ENCODE measurements around the gene ANKS1B.

Gene ANKS1B

GRCh38 chr12:99390707-99391106 lies 594.0 kb downstream of the ANKS1B start:
- CTCF ChIA-PET: interaction anchor here (0.6 to 3.3 kb wide), 15 partner anchors 8 to 443 kb away, joined by 3 to 16 read pairs (median 3); no protein-coding TSS in a partner anchor
- Histone ChIP-seq H3K9me3 (ENCODE audit: control insufficient read depth, insufficient read depth, low read depth, low read length) (no peaks in the 10 kb centered on the region), H3K27ac (ENCODE audit: extremely low read depth, low read depth, low read length) (no peak overlapping the region), H3K4me1 (ENCODE audit: control insufficient read depth, insufficient read depth, low read length) (no peaks in the 10 kb centered on the region), H3K4me3 (ENCODE audit: low read depth, low read length) (no peak overlapping the region), H3K36me3 (ENCODE audit: control insufficient read depth in 2 of 2, insufficient read depth in 1 of 2, low read length in 2 of 2) (no peaks in the 10 kb centered on the region)
- TF ChIP-seq ZNF654 (tag by site-specific recombination; IDR thresholded peaks at IDR 0.05; ENCODE audit: low read depth) (peak; percentile 9; the same call in 1 of the 2 replicates), GLIS1 (tag by site-specific recombination; IDR thresholded peaks at IDR 0.05) (no peak)
- POLR2A ChIA-PET: no interaction called here

GRCh38 chr12:99389751-99390150 lies 595.0 kb downstream of the ANKS1B start:
- TF ChIP-seq IKZF3 (tag by site-specific recombination; IDR thresholded peaks at IDR 0.05) (no peak), PRDM2 (tag by site-specific recombination; IDR thresholded peaks at IDR 0.05; ENCODE audit: borderline replicate concordance) (no peak)
- no peaks in the 10 kb centered on the region for H3K36me3 ChIP-seq (ENCODE audit: control insufficient read depth in 2 of 2, insufficient read depth in 1 of 2, low read length in 2 of 2)
- H3K27ac ChIP-seq (ENCODE audit: extremely low read depth, low read depth, low read length): no peak overlapping the region
- CTCF ChIA-PET: interaction anchor here (0.8 to 3.3 kb wide), 10 partner anchors 9 to 378 kb away, joined by 3 to 16 read pairs (median 3); no protein-coding TSS in a partner anchor
- POLR2A ChIA-PET: no interaction called here
- H3K9me3 ChIP-seq (ENCODE audit: control insufficient read depth, insufficient read depth, low read depth, low read length): no peaks in the 10 kb centered on the region
- no peaks in the 10 kb centered on the region for H3K4me1 ChIP-seq (ENCODE audit: control insufficient read depth, insufficient read depth, low read length)
- no peak overlapping the region for H3K4me3 ChIP-seq (ENCODE audit: low read depth, low read length)

GRCh38 chr12:99388671-99389195 lies 596.0 kb downstream of the ANKS1B start:
- Histone ChIP-seq H3K9me3 (ENCODE audit: control insufficient read depth, insufficient read depth, low read depth, low read length) (no peaks in the 10 kb centered on the region), H3K4me3 (ENCODE audit: low read depth, low read length) (no peak overlapping the region), H3K36me3 (ENCODE audit: control insufficient read depth in 2 of 2, insufficient read depth in 1 of 2, low read length in 2 of 2) (no peaks in the 10 kb centered on the region), H3K4me1 (ENCODE audit: control insufficient read depth, insufficient read depth, low read length) (no peaks in the 10 kb centered on the region), H3K27ac (ENCODE audit: extremely low read depth, low read depth, low read length) (no peak overlapping the region)
- POLR2A ChIA-PET: no interaction called here
- TF ChIP-seq ZNF140 (tag by site-specific recombination; IDR thresholded peaks at IDR 0.05): no peak
- no peak for TF ChIP-seq ZNF280D (tag by site-specific recombination; IDR thresholded peaks at IDR 0.05)
- no peak for TF ChIP-seq RBAK (tag by site-specific recombination; IDR thresholded peaks at IDR 0.05)
- no peak for TF ChIP-seq ZNF391 (tag by site-specific recombination; IDR thresholded peaks at IDR 0.05; ENCODE audit: borderline replicate concordance, low read depth)
- TF ChIP-seq ZBTB17 (tag by site-specific recombination; IDR thresholded peaks at IDR 0.05): no peak
- TF ChIP-seq FEZF1 (tag by site-specific recombination; IDR thresholded peaks at IDR 0.05): no peak
- TF ChIP-seq ZNF626 (tag by site-specific recombination; IDR thresholded peaks at IDR 0.05): no peak
- no peak for TF ChIP-seq ZNF169 (tag by site-specific recombination; IDR thresholded peaks at IDR 0.05)
- TF ChIP-seq ZSCAN16 (tag by site-specific recombination; IDR thresholded peaks at IDR 0.05): no peak
- TF ChIP-seq TCF7L2 (IDR thresholded peaks at IDR 0.05; ENCODE audit: borderline replicate concordance, low read depth, low read length): no peak
- no peak for TF ChIP-seq ZEB2 (tag by site-specific recombination; IDR thresholded peaks at IDR 0.05)
- CTCF ChIA-PET: interaction anchor here (0.6 to 3.3 kb wide), 8 partner anchors 10 to 1332 kb away, joined by 3 to 9 read pairs (median 4); no protein-coding TSS in a partner anchor

Data from HEK293 (cell line).